Measurements from ENCODE around the gene DNAJC16.
A peak's percentile ranks its signal among the peaks of the same experiment; 100 is the strongest.

The DNAJC16 gene

DNA sequence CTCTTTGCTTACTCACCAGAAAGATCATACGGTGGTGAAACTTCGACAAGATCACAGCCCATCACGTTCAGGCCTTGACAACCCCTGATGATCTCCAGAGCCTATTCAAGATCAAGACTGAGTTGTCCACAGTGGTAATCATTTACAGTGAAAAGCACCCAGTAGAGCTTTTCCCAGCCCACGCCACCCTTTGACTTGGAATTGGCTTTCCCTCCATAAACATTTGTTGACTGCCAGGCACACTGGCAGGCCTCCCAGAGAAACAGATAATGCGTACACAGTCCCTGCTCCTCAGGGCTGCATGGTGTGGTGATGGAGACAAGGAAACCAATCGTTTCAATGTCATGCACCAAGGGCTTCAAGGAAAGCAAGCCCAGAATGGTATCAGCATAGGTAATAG is 48.1 kb downstream of the DNAJC16 start:
- Histone ChIP-seq H3K27ac (ENCODE audit: low read depth, low read length) (no peak overlapping the region), H4K8ac (ENCODE audit: low read depth, low read length) (no peak overlapping the region), H3K4me1 (ENCODE audit: control insufficient read depth, low read depth, low read length) (no peaks in the 10 kb centered on the region), H2BK120ac (ENCODE audit: low read depth, low read length) (no peak overlapping the region), H3K4me2 (ENCODE audit: low read length) (no peak overlapping the region), H3K79me2 (ENCODE audit: control insufficient read depth, insufficient read depth, low read length) (no peaks in the 10 kb centered on the region), H3K79me1 (ENCODE audit: low read length) (no peaks in the 10 kb centered on the region), H4K5ac (ENCODE audit: low read length) (no peak overlapping the region), H3K4ac (ENCODE audit: low read depth, low read length) (no peak overlapping the region), H3K9ac (ENCODE audit: low read length) (no peak overlapping the region), H3K23ac (ENCODE audit: low read length) (no peak overlapping the region), H2BK5ac (ENCODE audit: low read length) (no peak overlapping the region), H2BK15ac (replicated peaks; ENCODE audit: low read depth) (no peak overlapping the region), H3K4me3 (ENCODE audit: low read length) (no peak overlapping the region), H3K18ac (ENCODE audit: low read length) (no peak overlapping the region), H3K27me3 (ENCODE audit: insufficient read depth, low read length, poor library complexity) (no peaks in the 10 kb centered on the region), H2AK5ac (ENCODE audit: low read length) (no peak overlapping the region), H3K56ac (ENCODE audit: low read length) (no peak overlapping the region), H3K36me3 (ENCODE audit: control insufficient read depth, insufficient read depth, low read length) (no peaks in the 10 kb centered on the region)
- WGBS (ENCODE audit: extremely low coverage, insufficient coverage, low lambda C conversion rate), result no CpG with 5 or more reads among the region's 6 CpGs
- DNase-seq, result no peak

DNA sequence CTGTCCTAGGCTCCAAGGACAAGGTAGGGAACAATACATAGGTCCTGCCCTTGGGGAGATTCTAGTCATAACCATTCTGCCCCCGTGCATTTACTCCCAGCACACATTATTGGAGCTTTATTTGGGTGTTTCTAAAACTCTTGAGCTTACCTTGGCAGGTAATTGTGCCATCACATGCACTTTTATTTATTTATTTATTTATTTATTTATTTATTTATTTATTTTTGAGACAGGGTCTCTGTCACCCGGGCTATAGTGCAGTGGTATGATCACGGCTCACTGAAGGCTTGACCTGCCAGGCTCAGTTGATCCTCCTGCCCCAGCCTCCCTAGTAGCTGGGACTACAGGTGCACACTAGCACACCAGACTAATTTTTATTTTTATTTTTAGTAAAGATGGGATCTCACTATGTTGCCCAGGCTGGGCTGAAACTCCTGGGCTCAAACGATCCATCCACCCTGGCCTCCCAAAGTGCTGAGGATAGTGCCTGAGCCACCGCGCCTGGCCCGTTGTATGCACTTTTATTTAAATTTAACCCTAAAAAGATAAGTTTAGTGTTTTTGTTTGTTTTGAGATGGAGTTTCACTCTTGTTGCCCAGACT is 49.0 kb downstream of the DNAJC16 start:
- Histone ChIP-seq H3K4me2 (ENCODE audit: low read length) (no peak overlapping the region), H3K9ac (ENCODE audit: low read length) (no peak overlapping the region), H3K4me3 (ENCODE audit: low read length) (no peak overlapping the region)

DNA sequence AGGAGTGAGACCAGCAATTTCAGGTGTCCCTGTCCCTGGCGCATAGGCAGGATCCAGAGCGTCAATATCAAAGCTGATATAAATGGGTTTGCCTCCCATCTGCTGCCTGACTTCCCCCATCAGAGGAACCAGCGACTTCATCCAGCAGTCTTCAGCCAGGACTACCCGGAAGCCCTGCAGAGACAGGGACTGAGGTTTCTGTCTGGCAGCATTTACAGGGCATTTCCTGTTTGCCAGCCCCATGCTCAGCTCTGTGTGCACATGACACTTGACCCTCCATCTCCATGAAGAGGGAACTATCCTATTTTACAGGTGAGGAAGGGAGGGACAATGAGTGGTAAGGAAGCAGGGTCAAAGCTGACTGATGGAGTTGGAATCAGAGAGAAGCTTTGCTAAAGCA is 51.0 kb downstream of the DNAJC16 start:
- WGBS (ENCODE audit: extremely low coverage, insufficient coverage, low lambda C conversion rate), result no CpG with 5 or more reads among the region's 4 CpGs
- Histone ChIP-seq H2BK15ac (replicated peaks; ENCODE audit: low read depth) (no peak overlapping the region), H3K4me3 (ENCODE audit: low read length) (no peak overlapping the region), H3K23ac (ENCODE audit: low read length) (no peak overlapping the region), H3K18ac (ENCODE audit: low read length) (no peak overlapping the region), H2BK120ac (ENCODE audit: low read depth, low read length) (no peak overlapping the region), H2AK5ac (ENCODE audit: low read length) (no peak overlapping the region), H4K5ac (ENCODE audit: low read length) (no peak overlapping the region), H4K8ac (ENCODE audit: low read depth, low read length) (no peak overlapping the region), H3K79me2 (ENCODE audit: control insufficient read depth, insufficient read depth, low read length) (no peaks in the 10 kb centered on the region), H3K9ac (ENCODE audit: low read length) (no peak overlapping the region), H3K4me2 (ENCODE audit: low read length) (no peak overlapping the region), H3K56ac (ENCODE audit: low read length) (no peak overlapping the region), H3K4me1 (ENCODE audit: control insufficient read depth, low read depth, low read length) (no peaks in the 10 kb centered on the region), H3K79me1 (ENCODE audit: low read length) (no peaks in the 10 kb centered on the region), H3K4ac (ENCODE audit: low read depth, low read length) (no peak overlapping the region), H3K36me3 (ENCODE audit: control insufficient read depth, insufficient read depth, low read length) (no peaks in the 10 kb centered on the region), H3K27me3 (ENCODE audit: insufficient read depth, low read length, poor library complexity) (no peaks in the 10 kb centered on the region), H3K27ac (ENCODE audit: low read depth, low read length) (no peak overlapping the region), H2BK5ac (ENCODE audit: low read length) (no peak overlapping the region)
- DNase-seq, result peak; percentile 17

More for the DNA sequence above, 49.0 kb downstream of the DNAJC16 start:
- H2AK5ac ChIP-seq (ENCODE audit: low read length), result no peak overlapping the region
- no peaks in the 10 kb centered on the region for H3K79me2 ChIP-seq (ENCODE audit: control insufficient read depth, insufficient read depth, low read length)
- no peak overlapping the region for H3K27ac ChIP-seq (ENCODE audit: low read depth, low read length)
- no peak overlapping the region for H4K8ac ChIP-seq (ENCODE audit: low read depth, low read length)
- no peak overlapping the region for H3K23ac ChIP-seq (ENCODE audit: low read length)
- H2BK15ac ChIP-seq (replicated peaks; ENCODE audit: low read depth), result no peak overlapping the region
- WGBS (ENCODE audit: extremely low coverage, insufficient coverage, low lambda C conversion rate), result no CpG with 5 or more reads among the region's 7 CpGs
- no peak overlapping the region for H2BK5ac ChIP-seq (ENCODE audit: low read length)
- H3K27me3 ChIP-seq (ENCODE audit: insufficient read depth, low read length, poor library complexity), result no peaks in the 10 kb centered on the region
- no peak for DNase-seq
- no peak overlapping the region for H3K56ac ChIP-seq (ENCODE audit: low read length)
- H3K79me1 ChIP-seq (ENCODE audit: low read length), result no peaks in the 10 kb centered on the region
- H4K5ac ChIP-seq (ENCODE audit: low read length), result no peak overlapping the region
- H3K18ac ChIP-seq (ENCODE audit: low read length), result no peak overlapping the region
- no peak overlapping the region for H2BK120ac ChIP-seq (ENCODE audit: low read depth, low read length)
- no peaks in the 10 kb centered on the region for H3K4me1 ChIP-seq (ENCODE audit: control insufficient read depth, low read depth, low read length)
- no peak overlapping the region for H3K4ac ChIP-seq (ENCODE audit: low read depth, low read length)
- no peaks in the 10 kb centered on the region for H3K36me3 ChIP-seq (ENCODE audit: control insufficient read depth, insufficient read depth, low read length)

DNA sequence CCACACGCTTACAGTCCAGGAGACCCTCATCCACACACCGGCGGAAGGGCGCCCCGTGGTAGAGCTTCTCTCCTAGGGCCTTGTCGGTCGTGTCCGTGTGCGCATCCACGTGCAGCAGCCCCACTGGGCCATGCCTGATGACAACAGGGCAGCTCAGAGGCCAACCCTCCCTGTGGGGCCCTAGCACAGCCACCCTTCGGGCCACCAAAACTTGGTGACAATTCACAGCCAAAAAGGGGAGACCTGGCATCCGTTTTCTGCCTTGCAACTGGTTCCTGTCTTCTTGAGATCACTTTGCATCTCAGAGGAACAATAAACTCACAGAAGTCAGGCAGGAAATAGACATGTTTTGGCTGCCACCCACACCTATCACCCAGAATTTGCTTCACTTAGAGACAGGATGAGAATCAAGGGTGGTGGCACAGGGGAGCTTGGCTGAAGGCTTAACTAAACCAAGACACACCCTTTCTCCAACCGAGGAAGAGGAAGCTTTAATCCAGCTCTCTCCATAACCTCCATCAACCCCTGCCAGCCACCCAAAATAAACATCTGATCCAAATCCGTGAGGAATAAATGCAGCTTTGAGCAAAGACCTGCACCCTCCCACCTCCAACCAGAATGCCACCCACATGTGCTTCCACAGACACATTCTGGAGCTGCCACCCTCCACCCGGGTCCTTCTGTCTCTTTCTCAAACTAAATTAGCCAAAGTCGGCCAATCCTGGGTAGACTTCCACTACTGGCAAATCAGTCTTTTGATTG is 52.5 kb downstream of the DNAJC16 start:
- H3K4me3 ChIP-seq (ENCODE audit: low read length), result no peak overlapping the region
- H3K4me1 ChIP-seq (ENCODE audit: control insufficient read depth, low read depth, low read length), result no peaks in the 10 kb centered on the region
- H2BK15ac ChIP-seq (replicated peaks; ENCODE audit: low read depth), result no peak overlapping the region
- no peak overlapping the region for H3K18ac ChIP-seq (ENCODE audit: low read length)
- H3K23ac ChIP-seq (ENCODE audit: low read length), result no peak overlapping the region
- H3K9ac ChIP-seq (ENCODE audit: low read length), result no peak overlapping the region
- H2BK120ac ChIP-seq (ENCODE audit: low read depth, low read length), result no peak overlapping the region
- no CpG with 5 or more reads among the region's 16 CpGs for WGBS (ENCODE audit: extremely low coverage, insufficient coverage, low lambda C conversion rate)
- no peaks in the 10 kb centered on the region for H3K79me2 ChIP-seq (ENCODE audit: control insufficient read depth, insufficient read depth, low read length)
- no peaks in the 10 kb centered on the region for H3K36me3 ChIP-seq (ENCODE audit: control insufficient read depth, insufficient read depth, low read length)
- H3K79me1 ChIP-seq (ENCODE audit: low read length), result no peaks in the 10 kb centered on the region
- no peak overlapping the region for H4K8ac ChIP-seq (ENCODE audit: low read depth, low read length)
- H3K27ac ChIP-seq (ENCODE audit: low read depth, low read length), result no peak overlapping the region
- DNase-seq, result no peak
- H3K56ac ChIP-seq (ENCODE audit: low read length), result no peak overlapping the region
- no peak overlapping the region for H4K5ac ChIP-seq (ENCODE audit: low read length)
- no peak overlapping the region for H3K4ac ChIP-seq (ENCODE audit: low read depth, low read length)
- H3K4me2 ChIP-seq (ENCODE audit: low read length), result no peak overlapping the region
- H2AK5ac ChIP-seq (ENCODE audit: low read length), result no peak overlapping the region
- no peaks in the 10 kb centered on the region for H3K27me3 ChIP-seq (ENCODE audit: insufficient read depth, low read length, poor library complexity)
- no peak overlapping the region for H2BK5ac ChIP-seq (ENCODE audit: low read length)

DNA sequence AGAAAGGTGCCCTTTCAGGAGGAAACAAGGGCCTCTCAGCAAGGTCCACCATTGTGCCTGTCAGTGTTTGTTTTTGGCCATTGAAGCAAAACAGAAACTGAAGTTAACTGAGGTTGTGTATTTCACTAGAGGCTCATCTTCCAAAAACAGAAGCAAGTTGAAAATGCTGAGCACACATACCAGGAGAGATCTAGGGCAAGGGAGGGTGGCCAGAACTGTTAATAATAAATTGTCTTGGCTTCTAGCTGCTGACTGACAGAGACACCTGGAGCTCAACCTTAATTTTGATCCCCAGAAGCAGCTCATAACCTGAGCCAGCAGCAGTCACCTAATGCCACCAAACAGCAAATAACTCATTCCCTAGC is 53.0 kb downstream of the DNAJC16 start:
- Histone ChIP-seq H2BK5ac (ENCODE audit: low read length) (no peak overlapping the region), H2AK5ac (ENCODE audit: low read length) (no peak overlapping the region), H4K5ac (ENCODE audit: low read length) (no peak overlapping the region), H2BK120ac (ENCODE audit: low read depth, low read length) (no peak overlapping the region), H3K9ac (ENCODE audit: low read length) (no peak overlapping the region), H4K8ac (ENCODE audit: low read depth, low read length) (no peak overlapping the region), H3K4me2 (ENCODE audit: low read length) (no peak overlapping the region), H2BK15ac (replicated peaks; ENCODE audit: low read depth) (no peak overlapping the region), H3K79me2 (ENCODE audit: control insufficient read depth, insufficient read depth, low read length) (no peaks in the 10 kb centered on the region), H3K27ac (ENCODE audit: low read depth, low read length) (no peak overlapping the region), H3K36me3 (ENCODE audit: control insufficient read depth, insufficient read depth, low read length) (no peaks in the 10 kb centered on the region), H3K4me1 (ENCODE audit: control insufficient read depth, low read depth, low read length) (no peaks in the 10 kb centered on the region), H3K23ac (ENCODE audit: low read length) (no peak overlapping the region), H3K27me3 (ENCODE audit: insufficient read depth, low read length, poor library complexity) (no peaks in the 10 kb centered on the region), H3K4ac (ENCODE audit: low read depth, low read length) (no peak overlapping the region), H3K18ac (ENCODE audit: low read length) (no peak overlapping the region), H3K56ac (ENCODE audit: low read length) (no peak overlapping the region), H3K79me1 (ENCODE audit: low read length) (no peaks in the 10 kb centered on the region), H3K4me3 (ENCODE audit: low read length) (no peak overlapping the region)
- no peak for DNase-seq
